Globus pallidus (tissue), 1 donor: ENCODE results near the gene KL.

Experiments used
- DNase-seq: peaks from one replicate; pipeline ENCODE4 v3.0.0-alpha.2; 2015; ENCODE audit warnings: low spot score

The KL gene

DNA sequence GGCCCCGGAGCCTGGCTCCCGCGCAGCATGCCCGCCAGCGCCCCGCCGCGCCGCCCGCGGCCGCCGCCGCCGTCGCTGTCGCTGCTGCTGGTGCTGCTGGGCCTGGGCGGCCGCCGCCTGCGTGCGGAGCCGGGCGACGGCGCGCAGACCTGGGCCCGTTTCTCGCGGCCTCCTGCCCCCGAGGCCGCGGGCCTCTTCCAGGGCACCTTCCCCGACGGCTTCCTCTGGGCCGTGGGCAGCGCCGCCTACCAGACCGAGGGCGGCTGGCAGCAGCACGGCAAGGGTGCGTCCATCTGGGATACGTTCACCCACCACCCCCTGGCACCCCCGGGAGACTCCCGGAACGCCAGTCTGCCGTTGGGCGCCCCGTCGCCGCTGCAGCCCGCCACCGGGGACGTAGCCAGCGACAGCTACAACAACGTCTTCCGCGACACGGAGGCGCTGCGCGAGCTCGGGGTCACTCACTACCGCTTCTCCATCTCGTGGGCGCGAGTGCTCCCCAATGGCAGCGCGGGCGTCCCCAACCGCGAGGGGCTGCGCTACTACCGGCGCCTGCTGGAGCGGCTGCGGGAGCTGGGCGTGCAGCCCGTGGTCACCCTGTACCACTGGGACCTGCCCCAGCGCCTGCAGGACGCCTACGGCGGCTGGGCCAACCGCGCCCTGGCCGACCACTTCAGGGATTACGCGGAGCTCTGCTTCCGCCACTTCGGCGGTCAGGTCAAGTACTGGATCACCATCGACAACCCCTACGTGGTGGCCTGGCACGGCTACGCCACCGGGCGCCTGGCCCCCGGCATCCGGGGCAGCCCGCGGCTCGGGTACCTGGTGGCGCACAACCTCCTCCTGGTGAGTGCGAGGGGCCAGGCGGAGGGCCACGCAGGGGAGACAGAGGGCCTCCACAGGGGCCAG is at the start of gene KL:
KL (plus strand) TSS at position 10 of the 909 bp plus-strand sequence; CDS start at position 28, 18 bp downstream.
- DNase-seq, result no peak

DNA sequence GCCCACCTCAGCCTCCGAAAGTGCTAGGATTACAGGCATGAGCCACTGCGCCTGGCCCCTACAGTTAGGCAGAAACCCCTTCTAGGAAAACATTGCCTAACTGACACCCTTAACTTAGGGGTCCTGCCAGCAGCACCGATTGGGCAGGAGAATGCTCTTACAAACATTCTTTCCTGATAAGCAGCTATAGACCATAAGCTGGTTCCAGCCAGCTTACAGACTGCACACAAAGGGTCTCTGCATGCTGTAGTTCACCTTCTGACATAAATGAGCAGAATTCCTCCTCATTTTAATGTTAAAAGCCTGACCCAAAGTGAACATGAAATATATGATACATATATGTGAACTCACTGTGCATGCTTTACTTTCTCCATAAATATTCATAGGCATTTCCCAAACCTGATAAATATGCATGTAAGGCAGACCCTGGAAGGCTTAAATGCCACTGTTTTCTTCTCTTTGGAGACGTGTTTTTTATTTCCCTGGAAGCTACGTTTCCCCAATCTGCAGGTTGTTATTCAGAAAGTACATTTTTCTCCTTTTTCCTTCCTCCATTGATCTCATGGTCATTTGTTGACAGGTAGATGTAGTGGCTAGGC is 48.5 kb upstream of the KL start:
- no peak for DNase-seq

DNA sequence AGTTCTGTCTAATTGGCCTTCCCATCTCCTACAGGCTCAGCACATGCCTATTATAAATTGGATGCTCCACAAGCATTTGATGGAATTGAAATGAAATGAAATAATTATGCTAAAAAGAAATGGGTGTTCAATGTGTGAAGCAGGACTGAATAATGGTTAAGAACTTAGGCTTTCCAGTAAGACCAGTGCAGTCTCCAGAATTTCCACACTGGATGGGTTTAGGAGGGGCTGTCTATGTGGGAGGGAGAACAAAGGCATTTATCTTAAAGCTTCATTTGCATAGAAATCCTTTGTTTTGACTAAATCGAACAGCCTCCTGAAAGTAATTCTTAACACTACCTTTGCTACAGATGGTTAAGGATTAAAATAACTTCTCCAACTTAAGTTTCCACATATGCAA is 47.9 kb upstream of the KL start:
- no peak for DNase-seq

DNA sequence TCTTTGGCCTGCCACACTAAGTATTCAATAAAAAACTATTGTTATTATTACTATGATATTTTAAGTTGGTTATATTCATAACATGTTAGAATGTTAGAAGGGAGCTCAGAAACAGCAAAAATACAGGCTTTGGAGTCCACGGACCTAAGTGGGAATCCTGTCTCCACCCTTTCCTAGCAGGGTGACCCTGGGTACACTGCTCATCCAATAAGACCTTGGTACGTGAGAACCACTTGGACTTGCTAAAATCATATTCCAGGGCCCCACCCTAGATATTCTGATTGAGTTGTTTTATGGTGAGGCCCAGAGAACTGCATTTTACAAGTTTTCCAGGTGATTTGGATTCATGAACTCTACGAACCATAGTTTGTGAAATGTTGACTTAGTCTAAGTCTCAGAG is 47.4 kb upstream of the KL start:
- no peak for DNase-seq

DNA sequence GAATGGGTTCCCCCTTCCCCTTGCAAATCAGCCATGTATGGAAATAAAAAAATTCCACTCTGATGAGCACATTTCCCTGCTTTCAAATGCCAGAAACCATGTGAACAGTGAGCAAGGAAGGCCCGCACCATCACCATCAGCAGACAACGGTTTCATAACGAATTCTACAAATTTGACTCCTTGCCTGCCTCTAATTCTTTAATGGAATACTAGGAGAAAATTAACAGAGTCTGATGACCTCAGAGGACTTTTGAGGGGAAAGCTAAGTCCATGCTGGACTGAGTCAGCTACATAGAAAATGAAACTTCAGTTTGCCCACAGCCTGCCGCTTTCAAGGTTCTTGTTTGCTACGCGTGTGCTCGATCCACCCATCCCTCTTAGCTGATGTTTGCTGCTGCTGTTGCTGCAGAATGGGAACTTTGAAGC is 46.7 kb upstream of the KL start:
- DNase-seq, result no peak

DNA sequence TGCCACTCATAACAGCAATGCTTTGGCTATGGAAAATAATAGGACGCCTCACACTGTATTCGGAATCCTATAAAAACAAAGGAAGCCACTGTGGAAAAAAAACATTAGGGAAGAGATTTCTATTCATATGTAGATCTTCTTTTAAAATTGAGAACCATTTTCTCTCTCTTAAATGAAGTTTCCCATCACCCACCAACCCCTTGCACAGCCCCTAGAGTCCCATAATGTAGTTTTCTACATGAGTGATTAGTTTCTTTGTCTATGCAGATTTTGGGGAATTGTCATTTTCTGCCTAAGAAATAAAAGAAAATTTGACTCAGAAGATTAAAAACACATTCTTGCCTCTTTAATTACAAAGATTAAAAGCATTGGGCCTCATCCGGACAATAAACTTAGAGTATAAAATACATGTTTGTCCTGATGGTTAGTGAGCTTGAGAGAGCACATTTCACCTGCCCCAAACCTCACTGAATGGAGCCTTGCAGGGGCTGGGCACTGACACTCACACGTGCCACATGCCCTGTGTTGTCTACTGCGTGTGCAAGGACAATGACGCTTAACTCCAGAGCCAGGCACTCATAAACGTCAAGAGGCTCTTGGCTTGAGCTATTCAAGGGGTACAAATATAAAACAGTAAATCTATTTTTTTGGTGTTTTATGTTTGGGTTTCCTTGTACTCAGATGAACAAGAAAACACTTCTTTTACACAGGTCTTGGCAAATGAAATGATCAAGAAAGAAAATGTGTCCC is 40.0 kb upstream of the KL start:
- no peak for DNase-seq

DNA sequence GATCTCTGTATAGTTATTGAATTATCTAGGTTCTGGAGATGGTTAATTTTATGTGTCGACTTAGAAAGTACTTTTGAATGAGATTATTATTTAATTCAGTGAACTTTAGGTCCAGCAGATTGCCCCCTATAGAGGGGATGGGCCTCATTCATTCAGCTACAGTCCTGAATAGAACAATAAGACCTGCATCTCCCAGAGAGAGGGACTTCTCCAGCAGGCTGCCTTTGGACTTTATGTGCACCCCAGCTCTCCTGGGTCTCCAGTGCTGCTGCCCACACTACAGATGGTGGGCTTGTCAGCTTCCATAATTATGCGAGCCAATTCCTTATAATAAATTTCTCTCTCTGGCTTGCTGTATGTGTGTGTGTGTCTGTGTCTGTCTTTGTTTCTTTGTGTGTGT is 39.3 kb upstream of the KL start:
- DNase-seq, result no peak

DNA sequence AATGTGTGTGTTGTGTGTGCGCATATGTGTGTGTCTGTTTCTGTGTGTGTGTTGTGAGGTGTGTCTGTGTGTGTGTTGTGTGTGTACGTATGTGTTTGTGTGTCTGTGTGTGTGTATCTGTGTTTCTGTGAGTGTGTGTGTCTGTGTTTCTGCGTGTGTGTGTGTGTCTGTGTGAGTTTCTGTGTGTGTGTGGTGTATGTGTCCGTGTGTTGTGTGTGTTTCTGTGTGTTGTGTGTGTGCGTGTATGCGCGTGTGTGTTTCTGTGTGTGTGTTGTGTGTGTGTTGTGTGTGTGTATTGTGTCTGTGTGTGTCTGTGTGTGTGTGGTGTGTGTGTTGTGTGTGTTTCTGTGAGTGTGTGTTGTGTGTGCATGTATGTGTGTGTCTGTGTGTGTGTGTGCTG is 38.9 kb upstream of the KL start:
- DNase-seq, result no peak

DNA sequence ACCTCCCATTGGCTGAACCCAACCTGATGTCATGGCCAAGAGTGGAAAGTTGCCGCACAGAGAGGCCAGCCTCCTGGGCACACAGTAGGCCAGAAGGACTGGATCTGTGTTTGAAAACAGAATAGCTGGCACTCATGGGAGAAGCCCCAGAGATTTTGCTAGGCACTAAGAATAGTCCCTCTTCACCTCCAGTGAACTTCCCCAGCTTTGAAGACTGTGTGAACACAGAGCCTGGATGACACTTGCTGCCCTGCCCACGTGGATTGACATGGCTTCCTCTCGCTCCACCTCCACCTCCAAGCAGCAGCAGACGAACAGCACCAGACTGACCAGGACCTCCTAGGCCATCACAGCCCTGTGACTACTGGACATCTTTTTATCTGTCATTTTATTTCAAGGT is 37.9 kb upstream of the KL start:
- DNase-seq, result no peak

DNA sequence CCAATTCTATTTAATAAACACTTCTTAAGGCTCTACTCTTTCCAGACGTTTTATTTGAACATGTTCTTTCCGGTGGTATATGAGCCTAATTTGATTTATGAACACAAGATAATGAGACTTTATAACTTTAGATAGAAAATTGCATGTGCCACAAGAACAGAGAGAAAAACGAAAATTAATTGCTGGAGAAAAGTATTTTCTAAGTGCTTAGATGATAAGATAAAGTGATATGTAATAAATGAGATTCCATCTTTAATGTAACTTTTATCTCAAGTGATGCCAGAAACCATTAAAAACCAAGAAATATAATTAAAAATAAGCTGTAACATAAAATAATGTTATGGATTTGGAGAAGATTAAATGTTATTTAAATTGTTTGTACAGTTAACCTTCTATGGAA is 33.2 kb upstream of the KL start:
- no peak for DNase-seq

DNA sequence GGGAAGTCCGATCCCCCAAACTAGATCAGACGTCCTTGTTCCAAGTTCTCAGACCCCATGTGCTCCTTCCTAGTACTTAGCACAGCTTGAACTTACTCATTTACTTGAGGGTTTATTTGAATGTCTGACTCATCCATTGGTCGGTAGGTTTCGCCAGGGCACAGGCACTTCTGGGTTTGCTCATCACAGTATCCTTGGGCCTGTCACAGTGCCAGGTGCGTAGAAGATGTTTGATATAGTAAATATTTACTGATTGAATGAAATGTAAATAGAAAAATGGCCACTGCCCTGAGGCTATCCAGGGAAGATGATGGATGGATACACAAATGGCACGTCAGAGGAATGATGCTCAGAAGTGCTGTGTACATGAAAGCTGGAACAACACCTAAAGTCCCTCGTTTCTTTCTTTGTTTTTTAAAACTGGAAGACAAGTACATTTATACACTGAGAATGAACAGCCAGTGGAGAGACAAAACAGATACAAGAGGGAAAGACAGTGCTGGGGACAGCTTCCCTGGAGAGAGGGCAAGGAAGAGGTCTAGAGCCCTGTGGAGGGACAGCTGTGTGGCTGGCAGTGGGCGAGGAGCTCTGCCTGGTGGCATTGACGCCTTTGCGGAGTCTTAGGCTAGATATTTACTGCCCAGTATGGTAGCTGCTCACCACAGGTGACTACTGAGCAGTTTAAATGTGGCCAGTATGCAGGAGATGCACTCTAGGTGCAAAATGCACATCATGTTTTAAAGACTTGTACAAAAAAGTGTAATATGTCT is 31.2 kb upstream of the KL start:
- no peak for DNase-seq

DNA sequence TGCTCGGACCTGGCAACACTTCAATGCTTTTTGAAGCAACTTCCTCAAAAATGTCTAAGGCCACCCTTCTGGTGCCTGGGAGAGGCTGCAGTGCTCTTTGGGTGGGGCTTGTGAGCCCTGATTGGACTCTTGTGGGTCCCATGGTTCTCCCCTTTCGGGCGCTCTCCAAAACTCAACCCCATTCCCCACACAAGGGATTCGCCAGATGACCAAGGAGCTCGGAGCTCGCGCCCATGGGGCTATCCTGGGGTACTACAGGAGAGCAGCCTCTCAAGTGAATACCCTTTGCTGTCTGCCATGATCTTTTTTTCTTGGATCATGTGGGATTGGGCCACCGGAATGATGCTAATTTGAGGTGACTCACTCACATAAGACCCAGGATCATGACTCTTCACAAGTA is 29.7 kb upstream of the KL start:
- DNase-seq, result no peak

DNA sequence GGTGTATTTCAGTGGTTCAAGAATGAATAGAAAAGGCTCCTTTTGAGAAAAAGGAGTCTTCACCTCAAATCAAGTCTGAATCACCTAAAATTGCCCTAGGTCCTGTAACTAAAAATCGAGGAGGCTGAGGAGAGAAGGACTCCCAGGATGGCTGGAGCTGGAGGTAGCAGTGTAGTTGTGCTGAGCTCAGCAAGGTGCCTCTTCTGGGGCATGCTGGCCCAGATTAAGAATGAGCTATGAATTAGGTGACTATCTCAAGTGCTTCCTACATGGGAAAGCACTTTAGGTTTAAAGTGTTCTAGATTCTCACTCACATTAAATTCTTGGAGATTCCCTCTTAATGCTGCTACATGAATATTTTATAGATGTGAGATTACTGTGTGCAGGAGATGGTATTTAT is 28.8 kb upstream of the KL start:
- no peak for DNase-seq

DNA sequence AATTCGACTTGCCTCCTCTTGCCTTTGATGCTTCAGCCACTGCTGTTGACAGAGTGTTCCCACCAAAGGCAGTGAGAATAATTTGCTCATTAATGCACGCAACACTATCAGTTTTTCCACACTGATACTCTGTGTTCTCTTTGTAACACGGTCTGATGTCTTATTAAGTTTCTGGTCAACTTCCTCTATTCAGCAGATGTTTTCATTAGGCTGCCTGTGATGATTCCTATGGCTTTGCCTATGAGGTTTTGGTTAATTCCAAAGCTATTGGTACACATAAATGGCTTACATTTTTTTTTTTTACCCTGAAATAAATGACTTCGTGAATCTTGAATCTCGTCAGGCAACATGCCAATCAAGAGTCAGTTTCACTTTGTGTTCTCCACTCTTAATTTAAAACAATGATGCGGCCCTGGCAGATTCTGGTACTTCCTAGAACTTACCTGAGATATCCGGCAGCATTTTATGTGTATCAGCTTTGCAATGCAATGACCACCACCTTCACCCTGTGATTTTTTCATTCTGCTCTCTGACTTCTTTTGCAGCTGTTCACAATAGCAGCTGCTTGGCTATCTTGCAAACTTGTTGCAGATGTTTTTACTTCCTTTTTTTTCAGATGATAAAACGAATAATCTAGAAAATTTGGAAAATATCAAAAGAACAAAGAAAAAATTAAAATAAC is 27.5 kb upstream of the KL start:
- DNase-seq, result no peak

DNA sequence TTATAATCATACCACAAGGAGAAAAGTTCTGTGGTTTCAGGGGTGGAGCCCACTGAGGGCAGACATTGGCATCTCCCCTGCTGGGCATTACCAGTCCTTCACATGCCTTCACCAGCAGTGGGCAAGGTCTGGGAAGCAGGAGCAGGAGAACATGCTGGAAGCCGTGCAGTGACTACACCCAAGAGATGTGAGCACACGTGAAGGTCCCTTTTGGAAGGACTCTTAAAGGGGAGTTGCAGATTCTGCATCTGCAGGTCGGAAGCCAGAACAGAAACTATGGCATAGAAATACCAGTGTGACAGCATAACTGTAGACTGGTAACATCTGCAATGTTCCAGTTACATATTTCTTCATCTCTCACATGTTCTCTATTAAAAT is 26.9 kb upstream of the KL start:
- no peak for DNase-seq

DNA sequence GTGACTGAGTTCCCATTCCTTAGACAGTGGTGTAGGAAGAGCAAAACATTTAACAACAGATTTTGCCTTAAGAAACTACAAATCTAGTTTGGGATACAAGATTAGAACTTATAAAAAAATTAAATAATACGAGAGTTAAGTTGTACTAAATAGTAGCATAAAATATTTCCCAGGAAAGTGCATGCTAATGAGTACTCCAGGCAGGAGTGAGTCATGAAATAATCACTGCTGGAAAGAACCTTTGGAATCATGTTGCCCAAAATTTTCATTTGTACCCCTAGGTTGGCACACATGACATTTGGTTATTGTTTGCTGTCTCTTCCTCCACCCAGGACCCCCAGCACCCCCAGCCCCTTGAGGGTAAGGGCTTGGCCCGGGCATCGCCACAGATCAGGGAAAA is 26.3 kb upstream of the KL start:
- no peak for DNase-seq

DNA sequence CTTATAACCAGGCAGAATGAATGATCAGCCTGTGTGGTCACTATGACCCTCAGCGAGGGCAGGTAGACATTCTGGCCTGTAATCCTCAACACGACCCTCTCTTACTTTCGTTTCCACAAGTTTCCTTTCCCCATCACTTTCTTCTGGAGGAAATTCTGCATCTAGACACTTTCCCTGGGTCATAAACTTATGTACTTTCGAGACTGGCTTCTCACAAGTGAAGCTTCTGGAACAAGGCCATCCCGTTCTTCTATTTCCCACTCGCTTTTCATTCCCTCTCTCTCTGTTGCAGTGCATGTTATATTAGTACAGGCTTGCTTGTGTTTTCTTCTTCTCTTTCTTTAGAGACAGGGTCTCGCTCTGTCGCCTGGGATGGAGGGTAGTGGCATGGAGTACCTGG is 23.1 kb upstream of the KL start:
- DNase-seq, result no peak

DNA sequence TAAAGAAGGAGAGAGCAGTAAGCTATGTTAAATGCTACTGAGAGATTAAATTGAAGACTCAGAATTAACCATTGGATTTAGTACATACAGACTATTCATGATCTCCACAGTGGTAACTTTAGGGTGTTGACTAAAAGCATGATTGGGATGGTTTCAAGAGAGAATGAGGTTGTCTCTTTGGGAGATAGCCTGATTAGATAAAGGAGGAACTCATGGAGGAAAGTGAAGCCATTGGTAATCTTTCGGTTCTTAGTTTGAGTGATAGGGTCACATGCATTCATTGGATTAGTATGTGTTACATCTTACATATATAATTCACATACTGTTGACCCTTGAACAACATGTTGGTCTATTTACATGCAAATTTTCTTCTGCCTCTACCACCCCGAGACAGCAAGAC is 18.8 kb upstream of the KL start:
- no peak for DNase-seq

DNA sequence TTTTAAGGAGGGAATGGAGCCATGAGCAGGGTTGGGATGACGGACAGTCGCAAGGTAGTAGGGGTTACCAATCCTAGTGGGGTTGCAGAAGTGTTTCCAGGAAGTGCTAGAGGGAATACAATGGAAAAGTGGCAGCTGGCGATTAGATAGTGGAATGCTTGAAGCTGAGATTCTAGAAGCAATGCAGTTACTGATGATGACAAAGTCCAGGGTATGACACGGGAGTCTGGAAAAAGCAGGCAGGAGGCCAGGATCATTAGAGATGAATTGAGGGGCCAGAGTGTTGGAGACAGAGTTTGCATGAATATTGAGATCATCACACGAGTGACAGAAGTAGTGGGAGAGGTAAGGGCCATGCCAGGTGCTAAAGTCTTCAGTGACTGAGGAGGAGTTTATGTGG is 17.3 kb upstream of the KL start:
- DNase-seq, result no peak

DNA sequence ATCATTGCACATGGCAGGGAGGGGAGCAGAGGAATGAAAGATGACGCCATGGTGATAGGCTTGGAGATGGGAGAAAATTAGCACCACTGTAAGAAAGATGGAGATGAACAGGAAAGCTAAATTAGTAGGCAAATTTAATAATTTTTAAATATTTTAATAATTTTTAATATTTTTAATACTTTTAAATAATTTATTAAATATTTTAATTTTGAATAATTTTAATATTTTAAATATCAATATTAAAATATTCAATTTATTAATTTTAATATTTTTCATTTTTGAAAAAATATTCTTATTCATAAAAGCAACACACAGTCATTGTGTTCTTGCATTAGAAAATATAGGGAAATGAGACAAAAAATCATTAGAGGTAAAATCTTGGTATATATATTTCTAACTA is 15.9 kb upstream of the KL start:
- no peak for DNase-seq

DNA sequence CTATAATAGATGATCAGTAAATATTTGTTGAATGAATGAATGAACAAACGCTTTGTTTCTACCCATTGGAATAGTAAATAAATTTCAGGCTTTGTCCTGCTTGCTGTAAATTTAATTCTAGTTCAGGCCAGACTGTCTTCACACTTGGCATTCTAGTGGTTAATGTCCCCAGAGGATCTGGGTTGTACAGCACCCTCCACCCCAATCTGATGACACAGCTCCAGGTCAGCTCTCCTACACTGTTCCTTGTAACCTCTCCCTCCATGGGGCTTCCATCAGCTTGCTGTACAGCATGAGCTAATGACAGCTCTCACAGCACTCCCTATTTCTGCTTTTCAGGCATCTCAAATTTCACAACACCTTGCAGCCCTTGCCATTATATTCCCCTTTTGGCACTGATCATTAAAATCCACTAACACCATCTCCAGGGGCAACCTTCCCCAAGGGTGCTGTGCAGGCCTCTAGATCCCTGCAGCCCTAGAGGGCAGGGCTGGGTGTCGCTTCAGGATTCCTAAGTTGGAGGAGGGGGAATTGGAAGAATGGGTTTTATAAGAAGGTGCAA is 12.7 kb upstream of the KL start:
- DNase-seq, result no peak
